Loucy (cell line): ENCODE data around the gene SYNDIG1.

Source experiments
- H2AFZ ChIP-seq: fragments of 200-600 bp; sonication (generic); 2 replicates; pipeline ENCODE4 v1.6.0; 2016; ENCODE audit warnings: antibody characterized with exemption, mild to moderate bottlenecking, low read length, moderate library complexity
- H3F3A ChIP-seq: fragments of 200-600 bp; 2 replicates; pipeline ENCODE4 v1.6.0; 2016; ENCODE audit warnings: antibody characterized with exemption, low read depth, mild to moderate bottlenecking
- H3K27me3 ChIP-seq: fragments of 200-600 bp; sonication (generic); 2 replicates; pipeline ENCODE4 v1.6.1; 2014; ENCODE audit warnings: low read length, mild to moderate bottlenecking; ENCODE audit not compliant: insufficient read depth, poor library complexity, severe bottlenecking
- H3K36me3 ChIP-seq: fragments of 200-600 bp; sonication (generic); 2 replicates; pipeline ENCODE4 v1.6.1; 2016; ENCODE audit warnings: low read length; ENCODE audit not compliant: insufficient read depth
- H3K4me1 ChIP-seq: fragments of 200-600 bp; sonication (generic); 2 replicates; pipeline ENCODE4 v1.5.1; 2014; ENCODE audit warnings: low read length, mild to moderate bottlenecking; ENCODE audit not compliant: insufficient read depth, poor library complexity, severe bottlenecking
- H3K4me2 ChIP-seq: fragments of 200-600 bp; sonication (generic); 2 replicates; pipeline ENCODE4 v1.6.0; 2014; ENCODE audit warnings: antibody characterized with exemption, low read length, low read depth, mild to moderate bottlenecking; ENCODE audit not compliant: poor library complexity, severe bottlenecking
- H3K4me3 ChIP-seq: fragments of 200-600 bp; sonication (generic); 2 replicates; pipeline ENCODE4 v1.5.1; 2014; ENCODE audit warnings: low read length, mild to moderate bottlenecking, mixed read lengths; ENCODE audit not compliant: poor library complexity, severe bottlenecking
- H3K79me2 ChIP-seq: fragments of 200-600 bp; sonication (generic); 2 replicates; pipeline ENCODE4 v1.6.1; 2014; ENCODE audit warnings: low read length; ENCODE audit not compliant: insufficient read depth
- H3K9ac ChIP-seq: fragments of 200-600 bp; sonication (generic); 2 replicates; pipeline ENCODE4 v1.6.0; 2014; ENCODE audit warnings: mild to moderate bottlenecking, low read depth, low read length, moderate library complexity; ENCODE audit not compliant: poor library complexity, severe bottlenecking
- H3K9me2 ChIP-seq: fragments of 200-600 bp; sonication (generic); replicated peaks from 2 replicates; pipeline ENCODE4 v1.6.1; 2016; ENCODE audit warnings: low read depth, low read length, mixed read lengths
- H3K9me3 ChIP-seq: fragments of 200-600 bp; sonication (generic); 2 replicates; pipeline ENCODE4 v1.6.1; 2014; ENCODE audit warnings: mild to moderate bottlenecking, antibody characterized with exemption, low read length, low read depth; ENCODE audit not compliant: insufficient read depth
- H4K20me1 ChIP-seq: fragments of 200-600 bp; sonication (generic); 2 replicates; pipeline ENCODE4 v1.6.0; 2014; ENCODE audit warnings: antibody characterized with exemption, low read length, mild to moderate bottlenecking; ENCODE audit not compliant: insufficient read depth, poor library complexity, severe bottlenecking
- CTCF ChIP-seq: fragments of 200-600 bp; sonication (generic); conservative IDR thresholded peaks from 2 replicates; pipeline ENCODE4 v1.5.1; 2014; ENCODE audit warnings: mild to moderate bottlenecking, antibody characterized with exemption, low read length
- EZH2phosphoT487 ChIP-seq: fragments of 200-600 bp; IDR thresholded peaks from 2 replicates; pipeline ENCODE4 v1.6.1; 2018; ENCODE audit warnings: antibody characterized with exemption, mild to moderate bottlenecking, moderate library complexity, borderline replicate concordance

The SYNDIG1 gene

GRCh38 chr20:24634855-24635254 is 165.4 kb downstream of the SYNDIG1 start:
- Histone ChIP-seq H3K9me2 (no peaks in the 10 kb centered on the region), H3K4me3 (no peak overlapping the region), H4K20me1 (no peaks in the 10 kb centered on the region), H3K9ac (no peak overlapping the region), H3K79me2 (no peaks in the 10 kb centered on the region), H3F3A (no peaks in the 10 kb centered on the region), H3K27me3 (no peaks in the 10 kb centered on the region), H2AFZ (no peak overlapping the region), H3K4me1 (no peaks in the 10 kb centered on the region), H3K36me3 (no peaks in the 10 kb centered on the region), H3K9me3 (no peaks in the 10 kb centered on the region; the same call in 1 of the 2 replicates), H3K4me2 (no peak overlapping the region)
- TF ChIP-seq CTCF: no peak
- no peak for TF ChIP-seq EZH2phosphoT487

GRCh38 chr20:24636626-24637025 is 167.2 kb downstream of the SYNDIG1 start:
- no peak for TF ChIP-seq CTCF
- no peak for TF ChIP-seq EZH2phosphoT487
- Histone ChIP-seq H2AFZ (no peak overlapping the region), H3K4me2 (no peak overlapping the region), H3K9me3 (no peaks in the 10 kb centered on the region; the same call in 1 of the 2 replicates), H3K9me2 (no peaks in the 10 kb centered on the region), H3K79me2 (no peaks in the 10 kb centered on the region), H3K36me3 (no peaks in the 10 kb centered on the region), H4K20me1 (no peaks in the 10 kb centered on the region), H3F3A (no peaks in the 10 kb centered on the region), H3K9ac (no peak overlapping the region), H3K4me3 (no peak overlapping the region), H3K27me3 (no peaks in the 10 kb centered on the region), H3K4me1 (no peaks in the 10 kb centered on the region)

- H3K4me1 ChIP-seq: no peaks in the 10 kb centered on the region
- no peaks in the 10 kb centered on the region for H3K36me3 ChIP-seq
- no peaks in the 10 kb centered on the region for H4K20me1 ChIP-seq
- H3K79me2 ChIP-seq: no peaks in the 10 kb centered on the region
- no peak overlapping the region for H3K4me3 ChIP-seq
- no peak overlapping the region for H3K4me2 ChIP-seq
- TF ChIP-seq CTCF (no peak), EZH2phosphoT487 (no peak)
- no peak overlapping the region for H3K9ac ChIP-seq
- H3K9me3 ChIP-seq: no peaks in the 10 kb centered on the region; the same call in 1 of the 2 replicates
- H2AFZ ChIP-seq: no peak overlapping the region
- no peaks in the 10 kb centered on the region for H3F3A ChIP-seq
- H3K9me2 ChIP-seq: no peaks in the 10 kb centered on the region
- H3K27me3 ChIP-seq: no peaks in the 10 kb centered on the region
Measured at GRCh38 chr20:24637087-24637486, 167.7 kb downstream of the SYNDIG1 start.
